HG02840 (cell line): ENCODE results near the gene ZNF609.
"Not testable (repeated sequence)": the region's sequence is repeated elsewhere in the genome, so short reads cannot be mapped to it uniquely, and the experiment has no call there.

Source experiments
- ATAC-seq: cut with Tn5 transposase; IDR thresholded peaks from one replicate; pipeline ENCODE4 v1.9.1; 2021; ENCODE audit warnings: mild to moderate bottlenecking, moderate library complexity, moderate number of reproducible peaks; ENCODE audit not compliant: unreplicated experiment, low FRiP score

Gene ZNF609

DNA sequence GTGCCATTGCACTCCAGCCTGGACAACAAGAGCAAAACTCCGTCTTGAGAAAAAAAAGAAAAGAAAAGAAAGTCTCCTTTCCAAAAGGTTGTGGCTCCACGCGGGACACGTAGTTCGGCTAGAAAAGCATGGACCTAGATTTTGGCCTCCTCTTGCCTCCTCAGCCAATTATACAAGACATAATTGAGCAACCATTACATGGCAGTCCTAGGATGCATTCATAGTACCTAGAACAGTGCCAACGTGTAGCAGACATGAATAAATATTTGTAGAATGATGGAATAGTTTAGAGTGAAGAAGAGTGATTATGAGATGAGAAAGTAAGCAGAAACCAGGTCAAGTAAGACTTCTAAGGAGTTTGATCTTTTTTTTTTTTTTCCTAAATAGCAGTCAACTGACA lies 112.5 kb downstream of the ZNF609 start:
- no peak for ATAC-seq

GRCh38 chr15:64574301-64575017 lies 114.1 kb downstream of the ZNF609 start:
- no peak for ATAC-seq

GRCh38 chr15:64580696-64581407 lies 120.5 kb downstream of the ZNF609 start:
- ATAC-seq: no peak

DNA sequence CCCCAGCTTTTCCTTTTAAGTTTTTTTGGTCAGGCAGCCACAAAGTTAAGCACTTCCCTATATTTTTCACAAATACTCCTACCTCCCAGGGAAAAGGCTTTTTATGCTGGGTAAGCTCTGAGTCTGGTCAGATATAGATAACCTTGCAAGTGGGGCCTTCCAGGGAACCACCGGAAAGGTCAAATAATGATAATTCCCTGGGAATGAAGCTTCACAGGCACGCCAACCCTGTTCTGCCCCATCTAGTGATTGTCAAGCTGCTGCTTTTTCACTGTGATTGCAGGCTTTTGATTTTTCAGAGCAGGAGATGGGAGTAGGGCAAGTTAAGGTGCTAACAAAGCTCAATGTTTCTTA lies 121.0 kb downstream of the ZNF609 start:
- no peak for ATAC-seq

DNA sequence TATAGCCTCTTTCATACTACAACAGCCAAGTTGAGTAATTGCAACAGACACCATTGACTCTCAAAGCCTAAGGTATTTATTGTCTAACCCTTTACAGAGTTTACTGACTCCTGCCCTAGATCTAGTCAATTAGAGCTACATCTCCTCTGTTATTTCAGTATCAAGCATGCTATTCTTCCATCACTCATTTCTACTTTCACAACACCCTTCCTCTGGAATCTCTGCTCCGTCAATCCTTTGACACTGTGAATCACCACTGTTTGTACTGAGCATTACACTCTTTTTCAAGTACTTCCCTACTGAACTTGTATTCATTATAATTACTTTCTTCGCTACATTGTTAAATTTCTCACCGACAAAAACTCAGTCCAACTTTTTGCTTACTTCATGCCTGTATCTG lies 121.8 kb downstream of the ZNF609 start:
- no peak for ATAC-seq

GRCh38 chr15:64583519-64583918 lies 123.1 kb downstream of the ZNF609 start:
- ATAC-seq: no peak

DNA sequence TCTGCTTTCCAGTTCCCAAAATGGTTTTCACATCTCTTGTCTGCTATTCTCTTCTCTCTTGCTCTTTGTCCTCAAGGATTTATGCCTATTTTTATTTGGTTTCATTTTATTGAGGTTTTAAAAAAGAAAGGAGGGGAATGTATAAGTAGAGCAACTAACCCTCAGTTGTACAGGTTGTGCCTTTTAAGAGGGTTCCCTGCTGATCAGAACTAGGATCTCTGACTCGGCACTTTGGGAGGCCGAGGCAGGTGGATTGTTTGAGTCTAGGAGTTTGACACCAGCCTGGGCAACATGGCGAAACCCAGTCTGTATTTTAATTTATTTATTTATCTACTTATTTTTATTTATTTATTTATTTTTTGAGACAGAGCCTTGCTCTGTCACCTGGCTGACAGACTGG lies 123.6 kb downstream of the ZNF609 start:
- ATAC-seq: no peak

- no peak for ATAC-seq
Measured at GRCh38 chr15:64586259-64586870, 126.0 kb downstream of the ZNF609 start.

DNA sequence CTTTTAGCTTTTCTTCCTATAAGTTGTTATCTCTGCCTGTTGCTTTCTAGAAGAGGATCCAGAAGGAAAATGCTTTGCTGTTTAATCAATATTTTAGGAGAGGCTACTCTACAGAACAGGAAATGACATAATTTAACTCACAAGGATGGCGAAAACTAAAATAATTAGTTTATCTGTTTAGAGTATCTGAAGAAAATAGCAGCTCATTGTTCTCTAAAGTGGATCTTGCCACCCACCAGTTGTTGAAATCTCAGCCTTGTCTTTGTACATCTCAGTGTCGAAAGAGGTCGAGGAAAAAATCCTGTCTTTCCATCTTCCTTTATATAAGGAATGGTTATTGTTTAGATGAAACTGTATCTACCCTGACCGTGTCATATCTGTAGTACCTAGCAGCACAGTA lies 126.6 kb downstream of the ZNF609 start:
- ATAC-seq: no peak

GRCh38 chr15:64589435-64590084 lies 129.2 kb downstream of the ZNF609 start:
- no peak for ATAC-seq

GRCh38 chr15:64592845-64593244 lies 132.5 kb downstream of the ZNF609 start:
- ATAC-seq: not testable (repeated sequence)

DNA sequence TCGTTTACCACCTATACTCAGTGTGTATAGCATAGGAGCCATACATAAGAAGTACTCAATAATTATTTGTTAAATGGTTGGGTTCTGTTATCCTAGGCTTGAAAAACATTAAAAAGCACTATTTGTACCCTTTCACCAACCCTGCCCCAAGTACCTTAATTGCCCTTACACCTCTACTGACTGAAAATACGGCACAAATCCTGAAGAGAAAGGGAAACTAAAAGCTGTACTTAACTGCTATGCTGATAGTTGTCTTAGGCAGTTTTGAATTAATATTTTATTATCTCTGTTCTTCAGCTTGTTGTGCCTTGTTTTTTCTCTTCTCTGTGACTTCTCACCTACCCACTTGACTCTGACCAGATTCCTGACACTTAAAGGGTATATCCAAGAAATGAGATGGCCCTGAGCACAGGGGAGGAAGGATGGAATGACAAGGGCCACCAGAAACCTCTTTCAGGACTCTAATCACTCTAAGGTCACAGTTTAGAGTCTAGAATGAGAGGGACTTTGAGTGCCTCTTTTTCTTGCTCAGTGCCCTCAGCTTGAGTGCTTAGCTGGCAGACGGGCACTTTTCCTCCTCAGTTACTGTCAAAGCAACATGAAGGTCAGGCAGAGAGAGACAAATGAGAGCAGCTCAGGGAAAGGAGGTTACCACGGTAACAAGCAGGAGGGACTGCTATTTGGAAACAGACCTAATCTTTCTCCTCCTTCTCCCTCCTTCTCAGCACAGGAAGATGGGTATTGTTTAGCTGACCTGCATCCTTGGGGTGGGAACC lies 136.5 kb downstream of the ZNF609 start:
- no peak for ATAC-seq

- no peak for ATAC-seq
Measured at GRCh38 chr15:64597477-64597822, 137.1 kb downstream of the ZNF609 start.

- no peak for ATAC-seq
Measured at GRCh38 chr15:64599226-64599625, 138.8 kb downstream of the ZNF609 start.

DNA sequence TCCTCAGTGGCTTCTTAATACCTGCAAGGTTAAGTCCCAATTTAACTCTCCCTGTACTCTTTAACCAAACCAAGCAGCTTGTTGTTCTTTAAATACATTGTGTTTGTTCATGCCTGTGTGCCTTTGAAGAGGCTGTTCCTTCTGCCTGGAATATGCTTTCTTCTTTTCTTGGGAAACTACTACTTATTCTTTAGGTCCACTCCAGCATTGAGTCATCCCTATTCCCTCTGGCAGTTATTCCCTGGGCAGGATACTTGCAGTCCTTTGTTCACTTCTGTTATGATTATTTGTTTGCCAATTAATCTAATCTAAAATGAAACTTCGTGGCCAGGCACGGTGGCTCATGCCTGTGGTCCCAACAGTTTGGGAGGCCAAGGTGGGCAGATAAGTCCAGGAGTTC lies 139.3 kb downstream of the ZNF609 start:
- no peak for ATAC-seq

GRCh38 chr15:64600794-64601193 lies 140.4 kb downstream of the ZNF609 start:
- ATAC-seq: no peak

- no peak for ATAC-seq
Measured at GRCh38 chr15:64604319-64604718, 143.9 kb downstream of the ZNF609 start.

DNA sequence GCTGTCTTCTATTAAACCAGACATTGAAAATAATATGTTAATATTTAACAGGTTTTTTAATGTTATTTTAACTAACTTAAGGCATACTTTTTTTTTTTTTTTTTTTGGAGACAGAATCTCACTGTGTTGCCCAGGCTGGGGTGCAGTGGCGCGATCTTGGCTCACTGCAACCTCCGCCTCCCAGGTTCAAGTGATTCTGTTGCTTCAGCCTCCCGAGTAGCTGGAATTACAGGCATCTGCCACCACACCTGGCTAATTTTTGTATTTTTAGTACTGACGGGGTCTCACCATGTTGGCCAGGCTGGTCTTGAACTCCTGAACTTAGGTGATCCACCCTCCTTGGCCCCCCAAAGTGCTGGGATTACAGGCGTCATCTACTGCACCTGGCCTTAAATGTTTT lies 147.0 kb downstream of the ZNF609 start:
- ATAC-seq: not testable (repeated sequence)

GRCh38 chr15:64610257-64610919 lies 150.0 kb downstream of the ZNF609 start:
- no peak for ATAC-seq

GRCh38 chr15:64611085-64611725 lies 150.8 kb downstream of the ZNF609 start:
- ATAC-seq: no peak
